K562 (cell line): ENCODE measurements around the gene TAP2. TPM values are rescaled to one million over a fixed set of nuclear protein-coding genes. Genes with fewer than 3 reads are reported as not detected.
A peak's percentile ranks its signal among the peaks of the same experiment; 100 is the strongest.

ENCODE experiments used
- ATAC-seq: fragments of 200-7000 bp; cut with Tn5 transposase; 3 replicates; pipeline ENCODE4 v1.9.1; 2020; ENCODE audit warnings: moderate library complexity
- BruUV-seq: library from RNA; stranded (reverse); fragments of 400-500 nt; replicated peaks from 2 replicates; lab custom pipeline; 2021; lab: Mats Ljungman, UMichigan
- CTCF ChIA-PET: fragments of 300-600 bp; formaldehyde crosslinking; extraction: SDS; loops from one replicate; lab custom pipeline; 2021; ENCODE audit warnings: low intra/inter-chr PET ratio; lab: Yijun Ruan, JAX
- POLR2A ChIA-PET: fragments of 300-600, 350-650 bp; sonication (Branson Sonifier 250); formaldehyde crosslinking; extraction: SDS; loops from one replicate; lab custom pipeline; 2021; ENCODE audit warnings: antibody characterized with exemption, inconsistent platforms; lab: Yijun Ruan, JAX
- DNase-seq, 4 experiments: peaks; one replicate each; pipeline versions ENCODE4 v3.0.0 to v3.0.0-alpha.2; 2011 to 2018; ENCODE audit warnings: low spot score in 3 of 4, mixed read lengths in 3 of 4; ENCODE audit errors: extremely low read depth in 1 of 4
- FAIRE-seq: peaks from 2 replicates; lab custom pipeline; 2011; peaks lifted over from hg19 to GRCh38; lab: Jason Lieb, UNC
- H2AFZ ChIP-seq: 2 replicates; pipeline ENCODE4 v1.6.0; 2011; ENCODE audit warnings: low read depth, low read length, control low read depth, inconsistent platforms
- H3K27ac ChIP-seq: fragments of 200-600 bp; 3 replicates; pipeline ENCODE4 v1.8.0; 2011; ENCODE audit warnings: low read depth, mild to moderate bottlenecking, control low read depth, inconsistent platforms, low read length, moderate library complexity, mixed read lengths; ENCODE audit errors: extremely low read depth
- H3K27me3 ChIP-seq, 2 experiments: fragments of 300-600 bp in 1 of 2; 2 replicates in 1 of 2; 3 replicates in 1 of 2; pipeline versions ENCODE4 v1.6.0 to v1.8.0; 2011; ENCODE audit warnings: inconsistent platforms in 2 of 2, low read length in 2 of 2, mild to moderate bottlenecking in 1 of 2, mixed read lengths in 1 of 2, moderate library complexity in 1 of 2; ENCODE audit not compliant: control insufficient read depth in 2 of 2, insufficient read depth in 2 of 2
- H3K36me3 ChIP-seq: fragments of 300-600 bp; 3 replicates; pipeline ENCODE4 v1.8.0; 2011; ENCODE audit warnings: mild to moderate bottlenecking, low read length, inconsistent platforms; ENCODE audit not compliant: control insufficient read depth, insufficient read depth
- H3K4me1 ChIP-seq, 2 experiments: fragments of 200-600 bp in 1 of 2; replicated peaks in 1 of 2; 2 replicates in 1 of 2; 3 replicates in 1 of 2; pipeline versions ENCODE4 v1.5.1 to v1.8.0; 2011; ENCODE audit warnings: inconsistent platforms in 2 of 2, low read length in 2 of 2, mild to moderate bottlenecking in 1 of 2, mixed read lengths in 1 of 2, moderate library complexity in 1 of 2; ENCODE audit not compliant: control insufficient read depth in 2 of 2, insufficient read depth in 2 of 2
- H3K4me2 ChIP-seq: 2 replicates; pipeline ENCODE4 v1.6.1; 2011; ENCODE audit warnings: low read length, control low read depth, inconsistent platforms, mixed read lengths; ENCODE audit not compliant: insufficient read depth
- H3K4me3 ChIP-seq: fragments of 200-600 bp; sonication (generic), shearing (Covaris generic); 2 replicates; pipeline ENCODE4 v1.5.1; 2016; ENCODE audit warnings: control low read depth, inconsistent platforms
- H3K79me2 ChIP-seq: fragments of 200-600 bp; 3 replicates; pipeline ENCODE4 v1.8.0; 2011; ENCODE audit warnings: low read length, inconsistent platforms; ENCODE audit not compliant: control insufficient read depth, insufficient read depth
- H3K9ac ChIP-seq, 2 experiments: 2 replicates each; pipeline versions ENCODE4 v1.6.0 to v1.6.1; 2011; ENCODE audit warnings: low read depth in 2 of 2, low read length in 2 of 2, control low read depth in 1 of 2, inconsistent platforms in 1 of 2, mild to moderate bottlenecking in 1 of 2, mixed read lengths in 1 of 2; ENCODE audit not compliant: insufficient read depth in 1 of 2
- H3K9me1 ChIP-seq: one replicate; pipeline ENCODE4 v1.6.0; 2011; ENCODE audit warnings: inconsistent platforms, mild to moderate bottlenecking, low read length, moderate library complexity; ENCODE audit not compliant: control insufficient read depth, insufficient read depth
- H3K9me3 ChIP-seq: replicated peaks from 2 replicates; pipeline ENCODE4 v1.5.1; 2011; ENCODE audit warnings: low read depth, low read length, inconsistent platforms; ENCODE audit not compliant: control insufficient read depth, insufficient read depth
- H4K20me1 ChIP-seq: replicated peaks from 2 replicates; pipeline ENCODE4 v1.6.1; 2011; ENCODE audit warnings: low read length, inconsistent platforms, mixed read lengths; ENCODE audit not compliant: control insufficient read depth, insufficient read depth
- BACH1 ChIP-seq: fragments of 200-800 bp; sonication (Bioruptor generic); IDR thresholded peaks from 2 replicates; pipeline ENCODE4 v1.6.1; 2016; ENCODE audit warnings: missing genetic modification characterization, missing compliant biosample characterization
- CREM ChIP-seq: IDR thresholded peaks from 2 replicates; pipeline ENCODE4 v1.6.1; 2014; ENCODE audit warnings: antibody characterized with exemption, low read depth
- EZH2 ChIP-seq: IDR thresholded peaks from 2 replicates; pipeline ENCODE4 v1.6.1; 2012; ENCODE audit warnings: low read depth, mild to moderate bottlenecking, inconsistent platforms, low read length, borderline replicate concordance
- HIVEP1 ChIP-seq: fragments of 250-450 bp; sonication (Bioruptor Pico); IDR thresholded peaks from 2 replicates; pipeline ENCODE4 v1.4.0; 2020; ENCODE audit warnings: mild to moderate bottlenecking
- NUFIP1 ChIP-seq: fragments of 450-650 bp; IDR thresholded peaks from 2 replicates; pipeline ENCODE4 v1.6.1; 2018; ENCODE audit not compliant: partially characterized antibody
- YY1 ChIP-seq, 3 experiments: IDR thresholded peaks; 2 replicates each; pipeline ENCODE4 v1.6.1; 2011; ENCODE audit warnings: low read length in 2 of 3, mild to moderate bottlenecking in 2 of 3, moderate library complexity in 2 of 3, borderline replicate concordance in 1 of 3, control low read depth in 1 of 3, low read depth in 1 of 3; ENCODE audit not compliant: insufficient read depth in 3 of 3, insufficient replicate concordance in 2 of 3, control insufficient read depth in 1 of 3, insufficient read length in 1 of 3; ENCODE audit errors: extremely low read depth in 1 of 3
- ZNF140 ChIP-seq: fragments of 250-450 bp; sonication (Bioruptor Pico); IDR thresholded peaks from 2 replicates; pipeline ENCODE4 v1.8.0; 2021; ENCODE audit warnings: moderate library complexity, mild to moderate bottlenecking, inconsistent platforms
- ZNF384 ChIP-seq: IDR thresholded peaks from 2 replicates; pipeline ENCODE4 v1.6.1; 2012; ENCODE audit warnings: low read depth, low read length, improper control_type of control experiment
- WGBS: fragments of 100-300 bp; shearing (Covaris generic); methylation state at CpG from one replicate; pipeline ENCODE4 v1.1.6; 2016; ENCODE audit warnings: low coverage, mixed read lengths; ENCODE audit not compliant: insufficient coverage; ENCODE audit errors: missing lambda C conversion rate; 5-methylcytosine and 5-hydroxymethylcytosine counted together
- in situ Hi-C: fragments of 300-500 bp; cut with MboI; formaldehyde crosslinking; loops from 4 replicates; pipeline ENCODE4 v1.15.0; 2018; ENCODE audit warnings: inconsistent platforms, mixed read lengths
- intact Hi-C: fragments of 100-400 bp; cut with micrococcal nuclease; formaldehyde crosslinking; loops from 2 replicates; pipeline ENCODE4 v1.14.2; 2022
- polyA plus RNA-seq, 8 experiments: library from polyadenylated mRNA; depleted of rRNA in 4 of 8; stranded (reverse) in 5 of 8; unstranded in 3 of 8; fragments of >200 nt; fragmentation: Nextera tagmentation in 2 of 8; fragmentation: Illumina TruSeq in 1 of 8; extraction: Ambion mirVana in 2 of 8; extraction: Trizol in 1 of 8; gene quantifications; 2 replicates each; pipeline versions ENCODE4 v1.2.1 to v1.2.3, GENCODE V29; 2011 to 2014; ENCODE audit warnings: inconsistent platforms in 1 of 8, missing spikeins in 1 of 8
- total RNA-seq, 7 experiments: library from RNA; depleted of rRNA in 6 of 7; stranded (reverse); fragments of >200 nt in 6 of 7; fragmentation: Illumina TruSeq in 2 of 7; extraction: Trizol in 2 of 7; gene quantifications; 2 replicates each; pipeline versions ENCODE4 v1.2.1 to v1.2.3, GENCODE V29; 2011 to 2021; ENCODE audit warnings: low replicate concordance in 1 of 7

The TAP2 gene
- total and polyA plus RNA-seq, 9 of the 15 experiments (the other 6 are each of a cell fraction or from before 2014, with no cell fraction given): 2.0 to 53.5 (median 19.6) TPM

- TF ChIP-seq EZH2 (0 out of 2 replicates have a peak, but pooled peaks have one; percentile 24), NUFIP1 (no peak), YY1 (IDR thresholded peaks at IDR 0.05; ENCODE audit: borderline replicate concordance in 1 of 3, control insufficient read depth in 1 of 3, extremely low read depth in 1 of 3, insufficient read depth in 3 of 3, insufficient read length in 1 of 3, insufficient replicate concordance in 2 of 3, low read depth in 1 of 3, low read length in 2 of 3) (peak in 2 of 3 experiments; percentile 15 to 23)
- Histone ChIP-seq H3K27me3 (peaks cover 14% of the 10 kb centered on the region in 2 experiments; a peak in 4 of 5 replicates), H3K9me1 (no peaks in the 10 kb centered on the region), H3K4me1 (peaks cover 0 to 4% of the 10 kb centered on the region in 2 experiments; a peak in 2 of 5 replicates), H3K9me3 (no peaks in the 10 kb centered on the region), H3K27ac (no peak overlapping the region), H4K20me1 (no peaks in the 10 kb centered on the region), H3K4me3 (no peak overlapping the region), H3K79me2 (no peaks in the 10 kb centered on the region), H3K9ac (no peak overlapping the region), H3K4me2 (no peak overlapping the region), H3K36me3 (no peaks in the 10 kb centered on the region), H2AFZ (no peak overlapping the region)
- no peak; the same call in 2 of the 3 replicates for ATAC-seq
- ChIA-PET POLR2A (interaction anchor here (0.7 to 1.4 kb wide), 3 partner anchors 11 to 103 kb away, joined by 4 to 5 read pairs (median 4); no protein-coding TSS in a partner anchor), CTCF (no interaction called here)
- intact Hi-C loops: loop anchor here (10.0 kb wide), 1 partner anchor 215 kb away; no protein-coding TSS in a partner anchor
- BruUV-seq: no TSS peak
- no peak for FAIRE-seq
- in situ Hi-C loops: loop anchor here (5.0 kb wide), 1 partner anchor 58 kb away; no protein-coding TSS in a partner anchor
- WGBS: 17% methylated on average over 35 of the region's 35 CpGs
- DNase-seq: no peak
Measured at GRCh38 chr6:32879691-32880090, 41.2 kb upstream of the TAP2 start.

- no peaks in the 10 kb centered on the region for H3K9me1 ChIP-seq
- no peak overlapping the region for H3K9ac ChIP-seq
- peaks cover 9 to 12% of the 10 kb centered on the region in 2 experiments; a peak in 4 of 5 replicates for H3K27me3 ChIP-seq
- no peak for FAIRE-seq
- H3K27ac ChIP-seq: no peak overlapping the region
- H3K79me2 ChIP-seq: no peaks in the 10 kb centered on the region
- DNase-seq: no peak
- 0% methylated on average over 2 of the region's 2 CpGs for WGBS
- intact Hi-C loops: no loop called here
- no peak overlapping the region for H3K4me3 ChIP-seq
- POLR2A ChIA-PET: no interaction called here
- H2AFZ ChIP-seq: no peak overlapping the region
- peaks cover 0 to 4% of the 10 kb centered on the region in 2 experiments; a peak in 2 of 5 replicates for H3K4me1 ChIP-seq
- in situ Hi-C loops: no loop called here
- no peaks in the 10 kb centered on the region for H4K20me1 ChIP-seq
- H3K36me3 ChIP-seq: no peaks in the 10 kb centered on the region
- TF ChIP-seq HIVEP1 (CRISPR knock-in tag) (no peak), ZNF140 (CRISPR knock-in tag) (no peak), CREM (no peak), ZNF384 (no peak), NUFIP1 (no peak), BACH1 (tag) (no peak)
- TF ChIP-seq, all 486 proteins: peak for 0
- no peak overlapping the region for H3K4me2 ChIP-seq
- BruUV-seq: no TSS peak
- ATAC-seq: no peak
- CTCF ChIA-PET: no interaction called here
- no peaks in the 10 kb centered on the region for H3K9me3 ChIP-seq
Measured at GRCh38 chr6:32876603-32877002, 38.1 kb upstream of the TAP2 start.
